A549 (cell line): ENCODE data around the gene CELSR1.

Experiments
- CTCF ChIP-seq: fragments of >200 bp; sonication (Bioruptor Twin); formaldehyde crosslinking; IDR thresholded peaks from 3 replicates; pipeline ENCODE4 v1.5.1; 2016
- EP300 ChIP-seq, 2 experiments: fragments of >200 bp; sonication (Bioruptor Twin); formaldehyde crosslinking; IDR thresholded peaks; 2 replicates in 1 of 2; 3 replicates in 1 of 2; pipeline ENCODE4 v1.6.1; 2016 to 2017
- MYC ChIP-seq: IDR thresholded peaks from 2 replicates; pipeline ENCODE4 v1.6.1; 2012; ENCODE audit warnings: mild to moderate bottlenecking, inconsistent platforms, low read length, improper control_type of control experiment, borderline replicate concordance
- RAD21 ChIP-seq, 2 experiments: fragments of >200 bp in 1 of 2; sonication (Bioruptor Twin) in 1 of 2; formaldehyde crosslinking in 1 of 2; IDR thresholded peaks in 1 of 2; conservative IDR thresholded peaks in 1 of 2; 2 replicates in 1 of 2; 3 replicates in 1 of 2; pipeline ENCODE4 v1.6.1; 2012 to 2018; ENCODE audit warnings: inconsistent platforms in 1 of 2
- SMC3 ChIP-seq: fragments of >200 bp; sonication (Bioruptor Twin); formaldehyde crosslinking; IDR thresholded peaks from 3 replicates; pipeline ENCODE4 v1.6.1; 2018; ENCODE audit warnings: inconsistent platforms
- SREBF2 ChIP-seq: fragments of 450-650 bp; IDR thresholded peaks from 2 replicates; pipeline ENCODE4 v1.6.1; 2014; ENCODE audit warnings: mild to moderate bottlenecking, moderate library complexity

DNA sequence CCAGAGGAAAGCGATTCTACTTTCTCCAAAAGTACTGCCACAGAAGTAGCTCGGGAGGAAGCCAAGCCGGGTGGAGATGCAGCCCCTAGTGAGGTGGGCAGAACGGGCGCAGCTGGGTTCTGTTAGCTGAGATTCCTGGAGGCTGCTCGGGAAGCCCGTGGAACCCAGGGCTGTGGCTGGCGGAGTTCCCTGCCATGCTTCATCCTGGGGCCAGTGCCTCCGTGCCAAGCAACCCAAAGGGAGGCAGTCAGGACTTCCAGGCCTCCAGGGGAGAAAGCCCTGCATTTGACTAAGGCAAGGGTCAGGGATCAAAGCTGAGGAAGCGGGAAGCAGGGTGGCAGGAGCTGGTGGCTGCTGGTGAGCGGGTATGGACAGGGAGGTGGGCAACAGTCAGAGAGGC is 208.6 kb downstream of the CELSR1 start:
- no peak for TF ChIP-seq SREBF2
- TF ChIP-seq SMC3: no peak
- no peak for TF ChIP-seq MYC
- TF ChIP-seq CTCF: no peak
- TF ChIP-seq RAD21 (conservative IDR thresholded peaks at IDR 0.05 in 1 of 2, IDR thresholded peaks at IDR 0.05 in 1 of 2): no peak
- TF ChIP-seq EP300 (IDR thresholded peaks at IDR 0.05): no peak
